Measurements from ENCODE around the gene PPP1CA.

DNA sequence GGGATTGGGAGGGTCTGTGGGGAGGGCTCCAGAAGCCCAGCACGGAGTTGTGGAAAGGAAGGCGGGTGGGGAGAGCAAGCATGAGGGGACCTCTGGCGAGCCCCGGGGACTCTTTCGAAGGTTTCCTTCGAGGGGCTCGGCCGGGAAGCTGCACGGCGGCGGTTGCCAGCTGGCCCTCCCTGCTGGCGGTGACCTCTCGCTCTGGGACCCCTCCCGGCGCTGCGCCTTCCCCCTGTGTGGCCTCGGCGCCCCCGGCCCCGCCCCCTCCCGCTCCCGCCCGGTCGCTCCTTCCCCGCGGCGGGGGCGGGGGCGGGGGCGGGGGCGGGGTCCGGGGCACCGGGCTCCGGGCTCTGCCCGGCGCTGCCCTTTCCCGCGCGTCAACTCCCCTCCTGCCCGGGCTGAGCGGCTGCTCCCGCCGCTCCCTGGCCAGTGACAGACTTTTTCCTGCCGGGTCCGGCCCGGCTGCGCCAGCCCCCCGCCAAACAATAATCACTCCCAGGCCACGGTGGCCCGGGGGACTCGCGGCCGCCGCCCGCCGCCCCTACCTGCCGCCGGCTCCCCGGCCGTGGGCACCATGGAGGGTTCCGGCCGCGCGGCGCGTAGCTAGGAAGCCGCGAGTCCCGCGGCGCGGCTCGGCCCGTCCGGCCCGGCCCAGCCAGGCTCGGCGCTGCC lies 29.2 kb downstream of the PPP1CA start:
- no peak for TF ChIP-seq CTCF (conservative IDR thresholded peaks at IDR 0.05 in 1 of 2, IDR thresholded peaks at IDR 0.05 in 1 of 2; ENCODE audit: extremely low read depth in 1 of 2, insufficient read depth in 1 of 2, low read depth in 1 of 2, low read length in 2 of 2)
- no peak for TF ChIP-seq EZH2 (IDR thresholded peaks at IDR 0.05; ENCODE audit: borderline replicate concordance, low read length)
